ENCODE measurements around the gene PPP1R3A. TPM values are rescaled to one million over a fixed set of nuclear protein-coding genes. Genes with fewer than 3 reads are reported as not detected.

The PPP1R3A gene
- total RNA-seq, 1 experiment from 2014 or later = not detected

- no peak overlapping the region for H3K27ac ChIP-seq (ENCODE audit: low read length)
- H3K4me2 ChIP-seq (ENCODE audit: low read length) = no peak overlapping the region
- no peaks in the 10 kb centered on the region for H3K36me3 ChIP-seq (ENCODE audit: low read depth, low read length)
- POLR2A ChIA-PET (ENCODE audit: unreplicated experiment) = no interaction called here
- H3K4me1 ChIP-seq (ENCODE audit: insufficient read depth, low read length) = no peaks in the 10 kb centered on the region
- no peak overlapping the region for H3K4me3 ChIP-seq (ENCODE audit: low read length)
- no peaks in the 10 kb centered on the region for H3K79me2 ChIP-seq (ENCODE audit: low read length)
- no peak overlapping the region for H3K9ac ChIP-seq (ENCODE audit: low read length)
- no peak overlapping the region for H2AFZ ChIP-seq (ENCODE audit: low read length)
- CTCF ChIA-PET = no interaction called here
- no TSS peak for BruUV-seq (replicated peaks)
- no peaks in the 10 kb centered on the region for H3K9me2 ChIP-seq (replicated peaks; ENCODE audit: low read length)
- H3F3A ChIP-seq (ENCODE audit: low read length, unreplicated experiment) = no peaks in the 10 kb centered on the region
- intact Hi-C loops (cut with micrococcal nuclease) = no loop called here
- no peaks in the 10 kb centered on the region for H3K9me3 ChIP-seq (ENCODE audit: low read length)
- H3K27me3 ChIP-seq (ENCODE audit: low read length) = no peaks in the 10 kb centered on the region
- H4K20me1 ChIP-seq (ENCODE audit: low read length) = no peaks in the 10 kb centered on the region
- DNase-seq (no peak), ATAC-seq (no peak)
- TF ChIP-seq, protein P1, sequence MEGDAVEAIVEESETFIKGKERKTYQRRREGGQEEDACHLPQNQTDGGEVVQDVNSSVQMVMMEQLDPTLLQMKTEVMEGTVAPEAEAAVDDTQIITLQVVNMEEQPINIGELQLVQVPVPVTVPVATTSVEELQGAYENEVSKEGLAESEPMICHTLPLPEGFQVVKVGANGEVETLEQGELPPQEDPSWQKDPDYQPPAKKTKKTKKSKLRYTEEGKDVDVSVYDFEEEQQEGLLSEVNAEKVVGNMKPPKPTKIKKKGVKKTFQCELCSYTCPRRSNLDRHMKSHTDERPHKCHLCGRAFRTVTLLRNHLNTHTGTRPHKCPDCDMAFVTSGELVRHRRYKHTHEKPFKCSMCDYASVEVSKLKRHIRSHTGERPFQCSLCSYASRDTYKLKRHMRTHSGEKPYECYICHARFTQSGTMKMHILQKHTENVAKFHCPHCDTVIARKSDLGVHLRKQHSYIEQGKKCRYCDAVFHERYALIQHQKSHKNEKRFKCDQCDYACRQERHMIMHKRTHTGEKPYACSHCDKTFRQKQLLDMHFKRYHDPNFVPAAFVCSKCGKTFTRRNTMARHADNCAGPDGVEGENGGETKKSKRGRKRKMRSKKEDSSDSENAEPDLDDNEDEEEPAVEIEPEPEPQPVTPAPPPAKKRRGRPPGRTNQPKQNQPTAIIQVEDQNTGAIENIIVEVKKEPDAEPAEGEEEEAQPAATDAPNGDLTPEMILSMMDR (conservative IDR thresholded peaks at IDR 0.05; ENCODE audit: low read depth, low read length) = no peak
- TF ChIP-seq EZH2 (IDR thresholded peaks at IDR 0.05; ENCODE audit: low read length, unreplicated experiment) (no peak), EZH2phosphoT487 (IDR thresholded peaks at IDR 0.05; ENCODE audit: borderline replicate concordance, low read length) (no peak)
These were observed 27.0 kb downstream of the PPP1R3A start for GRCh38 chr7:113891828-113892227.

DNA sequence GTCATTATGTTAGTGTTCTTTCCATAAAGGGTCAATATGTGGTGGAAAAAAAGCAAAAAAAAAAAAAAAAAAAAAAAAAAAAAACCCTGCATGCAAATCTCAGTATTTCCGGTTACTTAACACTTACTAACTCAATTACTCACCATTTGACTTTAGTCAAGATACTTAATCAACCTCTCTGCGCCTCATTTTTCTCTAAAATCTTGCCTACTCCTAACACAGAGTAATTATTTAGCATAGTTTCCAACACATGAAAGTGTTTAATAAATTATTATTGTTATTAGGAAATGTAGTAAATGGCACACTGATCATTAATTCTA, 27.8 kb downstream of the PPP1R3A start:
- no peaks in the 10 kb centered on the region for H3F3A ChIP-seq (ENCODE audit: low read length, unreplicated experiment)
- POLR2A ChIA-PET (ENCODE audit: unreplicated experiment) = no interaction called here
- no peak overlapping the region for H3K9ac ChIP-seq (ENCODE audit: low read length)
- no peak overlapping the region for H3K4me2 ChIP-seq (ENCODE audit: low read length)
- H3K79me2 ChIP-seq (ENCODE audit: low read length) = no peaks in the 10 kb centered on the region
- H3K27me3 ChIP-seq (ENCODE audit: low read length) = no peaks in the 10 kb centered on the region
- BruUV-seq (replicated peaks) = no TSS peak
- H3K9me3 ChIP-seq (ENCODE audit: low read length) = no peaks in the 10 kb centered on the region
- no peak overlapping the region for H2AFZ ChIP-seq (ENCODE audit: low read length)
- no peaks in the 10 kb centered on the region for H4K20me1 ChIP-seq (ENCODE audit: low read length)
- CTCF ChIA-PET = no interaction called here
- H3K27ac ChIP-seq (ENCODE audit: low read length) = no peak overlapping the region
- intact Hi-C loops (cut with micrococcal nuclease) = no loop called here
- TF ChIP-seq EZH2phosphoT487 (IDR thresholded peaks at IDR 0.05; ENCODE audit: borderline replicate concordance, low read length) = no peak
- no peak for TF ChIP-seq EZH2 (IDR thresholded peaks at IDR 0.05; ENCODE audit: low read length, unreplicated experiment)
- TF ChIP-seq, protein P1 (conservative IDR thresholded peaks at IDR 0.05; ENCODE audit: low read depth, low read length) = no peak
- DNase-seq (no peak), ATAC-seq (no peak)
- H3K36me3 ChIP-seq (ENCODE audit: low read depth, low read length) = no peaks in the 10 kb centered on the region
- no peak overlapping the region for H3K4me3 ChIP-seq (ENCODE audit: low read length)
- H3K4me1 ChIP-seq (ENCODE audit: insufficient read depth, low read length) = no peaks in the 10 kb centered on the region
- H3K9me2 ChIP-seq (replicated peaks; ENCODE audit: low read length) = no peaks in the 10 kb centered on the region

- CTCF ChIA-PET = no interaction called here
- intact Hi-C loops (cut with micrococcal nuclease) = no loop called here
- no peak overlapping the region for H3K27ac ChIP-seq (ENCODE audit: low read length)
- no TSS peak for BruUV-seq (replicated peaks)
- POLR2A ChIA-PET (ENCODE audit: unreplicated experiment) = no interaction called here
- H4K20me1 ChIP-seq (ENCODE audit: low read length) = no peaks in the 10 kb centered on the region
- H3K4me1 ChIP-seq (ENCODE audit: insufficient read depth, low read length) = no peaks in the 10 kb centered on the region
- no peaks in the 10 kb centered on the region for H3K36me3 ChIP-seq (ENCODE audit: low read depth, low read length)
- H3F3A ChIP-seq (ENCODE audit: low read length, unreplicated experiment) = no peaks in the 10 kb centered on the region
- ATAC-seq (no peak), DNase-seq (no peak)
- no peaks in the 10 kb centered on the region for H3K27me3 ChIP-seq (ENCODE audit: low read length)
- no peak overlapping the region for H3K4me2 ChIP-seq (ENCODE audit: low read length)
- no peaks in the 10 kb centered on the region for H3K79me2 ChIP-seq (ENCODE audit: low read length)
- TF ChIP-seq EZH2phosphoT487 (IDR thresholded peaks at IDR 0.05; ENCODE audit: borderline replicate concordance, low read length) = no peak
- TF ChIP-seq EZH2 (IDR thresholded peaks at IDR 0.05; ENCODE audit: low read length, unreplicated experiment) = no peak
- TF ChIP-seq, protein P1 (conservative IDR thresholded peaks at IDR 0.05; ENCODE audit: low read depth, low read length) = no peak
- no peaks in the 10 kb centered on the region for H3K9me3 ChIP-seq (ENCODE audit: low read length)
- H3K4me3 ChIP-seq (ENCODE audit: low read length) = no peak overlapping the region
- no peaks in the 10 kb centered on the region for H3K9me2 ChIP-seq (replicated peaks; ENCODE audit: low read length)
- H2AFZ ChIP-seq (ENCODE audit: low read length) = no peak overlapping the region
- no peak overlapping the region for H3K9ac ChIP-seq (ENCODE audit: low read length)
These were observed 28.3 kb downstream of the PPP1R3A start for GRCh38 chr7:113890331-113891030.
